Bronchial epithelial cell (primary cell): ENCODE data around the gene MYRF. TPM values are rescaled to one million over a fixed set of nuclear protein-coding genes. Genes with fewer than 3 reads are reported as not detected.

Source experiments
- DNase-seq: peaks from one replicate; pipeline ENCODE4 v3.0.0-alpha.2; 2010; ENCODE audit warnings: low read depth
- FAIRE-seq: peaks from 2 replicates; lab custom pipeline; 2011; peaks lifted over from hg19 to GRCh38; lab: Jason Lieb, UNC
- H3K27me3 ChIP-seq: 2 replicates; pipeline ENCODE4 v1.5.1; 2011; ENCODE audit warnings: low read length; ENCODE audit not compliant: control insufficient read depth, insufficient read depth
- H3K36me3 ChIP-seq: 2 replicates; pipeline ENCODE4 v1.5.1; 2011; ENCODE audit warnings: low read length; ENCODE audit not compliant: control insufficient read depth, insufficient read depth
- H3K4me3 ChIP-seq: 2 replicates; pipeline ENCODE4 v1.5.1; 2011; ENCODE audit warnings: mild to moderate bottlenecking, low read depth, low read length, control low read depth
- CTCF ChIP-seq: IDR thresholded peaks from 2 replicates; pipeline ENCODE4 v1.5.1; 2011; ENCODE audit warnings: mild to moderate bottlenecking, moderate library complexity, low read length, control low read depth, inconsistent platforms; ENCODE audit not compliant: insufficient read depth, severe bottlenecking
- total RNA-seq: library from RNA; depleted of rRNA; stranded (reverse); fragments of >200 nt; gene quantifications from 2 replicates; pipeline ENCODE4 v1.2.1, GENCODE V29; 2014

MYRF gene
- total RNA-seq, 1 donor from 2014 or later = under 0.01 TPM

DNA sequence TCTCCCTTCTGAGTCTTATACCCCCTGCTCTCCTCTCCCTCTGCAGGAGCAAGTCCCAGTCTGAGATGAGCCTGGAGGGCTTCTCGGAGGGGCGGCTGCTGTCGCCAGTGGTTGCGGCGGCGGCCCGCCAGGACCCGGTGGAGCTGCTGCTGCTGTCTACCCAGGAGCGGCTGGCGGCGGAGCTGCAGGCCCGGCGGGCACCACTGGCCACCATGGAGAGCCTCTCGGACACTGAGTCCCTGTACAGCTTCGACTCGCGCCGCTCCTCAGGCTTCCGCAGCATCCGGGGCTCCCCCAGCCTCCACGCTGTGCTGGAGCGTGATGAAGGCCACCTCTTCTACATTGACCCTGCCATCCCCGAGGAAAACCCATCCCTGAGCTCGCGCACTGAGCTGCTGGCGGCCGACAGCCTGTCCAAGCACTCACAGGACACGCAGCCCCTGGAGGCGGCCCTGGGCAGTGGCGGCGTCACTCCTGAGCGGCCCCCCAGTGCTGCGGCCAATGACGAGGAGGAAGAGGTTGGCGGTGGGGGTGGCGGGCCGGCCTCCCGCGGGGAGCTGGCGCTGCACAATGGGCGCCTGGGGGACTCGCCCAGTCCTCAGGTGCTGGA lies 8.8 kb upstream of the MYRF start:
- FAIRE-seq (no peak), DNase-seq (no peak)

GRCh38 chr11:61744181-61744580 lies 8.3 kb upstream of the MYRF start:
- no peak for DNase-seq
- Histone ChIP-seq H3K36me3 (no peaks in the 10 kb centered on the region), H3K4me3 (no peak overlapping the region), H3K27me3 (no peaks in the 10 kb centered on the region)
- no peak for FAIRE-seq
- TF ChIP-seq CTCF = no peak

More for the DNA sequence above, 8.8 kb upstream of the MYRF start:
- no peak overlapping the region for H3K4me3 ChIP-seq
- H3K27me3 ChIP-seq = no peaks in the 10 kb centered on the region
- no peak for TF ChIP-seq CTCF
- H3K36me3 ChIP-seq = no peaks in the 10 kb centered on the region

DNA sequence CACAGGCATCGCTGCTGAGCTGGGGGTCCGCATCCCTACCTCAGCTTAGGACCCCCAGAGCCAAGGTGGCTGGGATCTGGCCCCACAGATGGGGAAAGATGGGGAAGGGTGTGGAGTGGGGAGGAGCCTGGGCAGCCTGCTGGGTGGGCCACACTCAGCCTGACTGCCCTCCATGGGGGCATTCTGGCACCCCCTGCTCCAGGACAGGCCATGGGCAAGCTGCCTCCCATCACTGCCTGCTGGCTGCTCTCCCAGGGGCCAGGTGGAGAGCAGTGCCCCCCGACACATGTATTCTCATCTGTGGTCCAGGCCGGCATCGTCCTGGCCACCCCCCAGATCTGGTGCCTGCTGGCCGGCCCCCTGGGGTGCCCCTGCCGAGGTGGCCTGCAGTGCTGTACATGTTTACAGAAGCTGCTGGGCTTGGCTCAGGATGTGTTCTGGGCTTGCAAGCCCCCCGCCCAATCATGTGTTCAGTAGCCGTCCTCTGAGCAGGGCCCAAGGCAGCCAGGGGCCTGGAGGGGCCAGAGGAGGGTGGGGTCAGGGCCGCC lies 7.8 kb upstream of the MYRF start:
- no peaks in the 10 kb centered on the region for H3K36me3 ChIP-seq
- FAIRE-seq (no peak), DNase-seq (no peak)
- TF ChIP-seq CTCF = no peak
- H3K4me3 ChIP-seq = no peak overlapping the region
- no peaks in the 10 kb centered on the region for H3K27me3 ChIP-seq

DNA sequence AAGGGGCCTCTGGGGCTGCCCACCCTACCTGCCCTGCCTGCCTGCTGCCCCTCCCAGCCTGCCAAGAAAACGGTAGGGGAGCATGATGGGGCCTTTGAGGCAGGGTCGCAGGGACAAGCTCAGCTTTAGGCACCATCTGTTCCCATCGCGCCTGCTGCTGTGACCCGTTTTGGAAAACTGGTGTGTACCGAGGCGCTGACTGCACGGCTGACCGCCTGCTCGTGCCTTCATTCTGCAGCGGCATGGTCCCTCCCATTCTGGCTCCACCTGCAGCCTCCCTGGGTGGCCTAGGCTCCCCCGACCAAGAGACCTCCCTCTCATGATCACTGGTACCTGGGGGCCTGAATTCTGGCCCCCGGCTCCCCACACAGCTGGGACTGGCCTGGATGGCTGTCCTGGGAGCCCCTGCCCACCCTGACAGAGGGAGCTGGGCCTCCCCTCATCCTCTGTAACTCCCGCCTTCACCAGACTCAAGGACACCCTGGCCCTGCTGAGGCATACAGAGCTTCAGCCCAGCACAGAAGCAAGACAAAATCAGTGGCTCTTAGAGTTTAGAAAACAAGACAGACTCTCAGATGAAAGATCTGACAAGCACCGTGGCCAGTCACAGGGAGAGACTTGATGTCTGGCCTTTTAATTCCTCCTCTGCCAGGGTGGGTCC lies 6.5 kb upstream of the MYRF start:
- DNase-seq (no peak), FAIRE-seq (no peak)
- no peak for TF ChIP-seq CTCF
- H3K4me3 ChIP-seq = no peak overlapping the region
- no peaks in the 10 kb centered on the region for H3K27me3 ChIP-seq
- H3K36me3 ChIP-seq = no peaks in the 10 kb centered on the region

DNA sequence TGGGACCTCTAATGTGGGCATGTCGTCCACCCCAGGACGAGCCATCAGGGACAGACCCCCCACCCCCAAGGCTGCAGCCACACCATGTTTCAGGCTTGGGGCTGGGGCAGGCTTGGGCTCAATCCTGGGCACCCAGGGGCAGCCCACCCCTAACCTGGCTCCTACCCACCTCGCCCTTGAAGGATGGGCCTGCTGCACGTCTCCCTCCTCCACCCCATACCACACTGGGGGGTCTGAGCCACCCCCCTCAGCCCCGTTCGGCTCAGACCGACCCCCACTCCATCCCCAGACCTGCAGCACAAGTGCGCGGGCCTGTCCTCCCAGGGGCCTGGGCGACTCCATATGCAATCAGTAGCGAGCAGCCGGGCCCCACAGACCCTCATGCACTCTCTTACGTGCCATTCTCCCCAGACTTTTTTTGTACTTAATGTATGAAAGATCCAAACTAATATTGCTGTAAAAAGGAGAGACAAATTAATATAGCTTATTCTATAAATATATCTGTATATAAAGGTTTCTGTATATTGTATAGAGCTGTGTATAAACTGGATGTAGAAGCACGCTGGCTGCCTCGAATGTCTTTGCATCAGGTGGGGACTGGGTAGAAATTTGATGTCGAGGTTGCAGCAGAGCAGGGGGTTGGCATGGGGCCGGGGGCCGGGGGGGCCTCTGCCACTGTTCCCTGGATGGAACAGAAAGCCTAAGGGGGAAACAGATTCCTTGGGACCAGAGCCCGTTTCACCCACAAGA lies 5.8 kb upstream of the MYRF start:
- H3K36me3 ChIP-seq = no peaks in the 10 kb centered on the region
- no peaks in the 10 kb centered on the region for H3K27me3 ChIP-seq
- no peak overlapping the region for H3K4me3 ChIP-seq
- FAIRE-seq (no peak), DNase-seq (no peak)
- TF ChIP-seq CTCF = no peak
